K562 (cell line): Measurements from ENCODE around the gene B4GALT5. TPM values are rescaled to one million over a fixed set of nuclear protein-coding genes. Genes with fewer than 3 reads are reported as not detected.

Experiments
- BCOR ChIP-seq: fragments of 450-650 bp; IDR thresholded peaks from 2 replicates; pipeline ENCODE4 v1.6.1; 2016
- BHLHE40 ChIP-seq: IDR thresholded peaks from 2 replicates; pipeline ENCODE4 v1.6.1; 2011; ENCODE audit warnings: low read length, improper control_type of control experiment
- BRF1 ChIP-seq: IDR thresholded peaks from 3 replicates; pipeline ENCODE4 v1.6.1; 2011; ENCODE audit warnings: borderline replicate concordance, mild to moderate bottlenecking; ENCODE audit not compliant: insufficient read length; ENCODE audit errors: extremely low read depth
- CREM ChIP-seq: IDR thresholded peaks from 2 replicates; pipeline ENCODE4 v1.6.1; 2014; ENCODE audit warnings: antibody characterized with exemption, low read depth
- EGR1 ChIP-seq: fragments of 450-650 bp; conservative IDR thresholded peaks from 2 replicates; pipeline ENCODE4 v1.6.1; 2017; ENCODE audit warnings: mild to moderate bottlenecking
- ILK ChIP-seq: fragments of 450-650 bp; IDR thresholded peaks from 2 replicates; pipeline ENCODE4 v1.6.1; 2016; ENCODE audit warnings: missing genetic modification characterization, low read depth, mild to moderate bottlenecking, missing compliant biosample characterization, moderate library complexity, borderline replicate concordance
- LARP7 ChIP-seq: fragments of 450-650 bp; IDR thresholded peaks from 2 replicates; pipeline ENCODE4 v1.6.1; 2016
- PPARD ChIP-seq: fragments of 250-450 bp; sonication (Bioruptor Pico); IDR thresholded peaks from 2 replicates; pipeline ENCODE4 v1.8.0; 2022; ENCODE audit warnings: inconsistent platforms, mild to moderate bottlenecking, moderate library complexity
- PTTG1 ChIP-seq: fragments of 450-650 bp; IDR thresholded peaks from 2 replicates; pipeline ENCODE4 v1.6.1; 2016; ENCODE audit warnings: low read depth, mild to moderate bottlenecking, missing genetic modification characterization, missing compliant biosample characterization
- TAF1 ChIP-seq: IDR thresholded peaks from 2 replicates; pipeline ENCODE4 v1.6.1; 2011; ENCODE audit warnings: mild to moderate bottlenecking, low read length, moderate library complexity; ENCODE audit not compliant: insufficient read depth, control insufficient read depth, severe bottlenecking; ENCODE audit errors: extremely low read depth
- ZBTB7A ChIP-seq: IDR thresholded peaks from 2 replicates; pipeline ENCODE4 v1.6.1; 2011; ENCODE audit warnings: low read depth, mild to moderate bottlenecking, low read length, moderate library complexity, borderline replicate concordance; ENCODE audit not compliant: control insufficient read depth
- ZNF518B ChIP-seq: fragments of 250-450 bp; sonication (Bioruptor Pico); IDR thresholded peaks from 2 replicates; pipeline ENCODE4 v1.5.0; 2021; ENCODE audit warnings: mild to moderate bottlenecking, moderate library complexity
- ZNF655 ChIP-seq: fragments of 250-450 bp; sonication (Bioruptor Pico); IDR thresholded peaks from 2 replicates; pipeline ENCODE4 v1.5.0; 2021
- ZNF780A ChIP-seq: fragments of 250-450 bp; sonication (Bioruptor Pico); IDR thresholded peaks from 2 replicates; pipeline ENCODE4 v1.5.0; 2021; ENCODE audit warnings: mild to moderate bottlenecking
- polyA plus RNA-seq, 8 experiments: library from polyadenylated mRNA; depleted of rRNA in 4 of 8; stranded (reverse) in 5 of 8; unstranded in 3 of 8; fragments of >200 nt; fragmentation: Nextera tagmentation in 2 of 8; fragmentation: Illumina TruSeq in 1 of 8; extraction: Ambion mirVana in 2 of 8; extraction: Trizol in 1 of 8; gene quantifications; 2 replicates each; pipeline versions ENCODE4 v1.2.1 to v1.2.3, GENCODE V29; 2011 to 2014; ENCODE audit warnings: inconsistent platforms in 1 of 8, missing spikeins in 1 of 8
- total RNA-seq, 7 experiments: library from RNA; depleted of rRNA in 6 of 7; stranded (reverse); fragments of >200 nt in 6 of 7; fragmentation: Illumina TruSeq in 2 of 7; extraction: Trizol in 2 of 7; gene quantifications; 2 replicates each; pipeline versions ENCODE4 v1.2.1 to v1.2.3, GENCODE V29; 2011 to 2021; ENCODE audit warnings: low replicate concordance in 1 of 7
- TF ChIP-seq, protein P1 (sequence below), 2 experiments: fragments of 450-650 bp; IDR thresholded peaks; 2 replicates each; pipeline ENCODE4 v1.6.1; 2016; ENCODE audit warnings: mild to moderate bottlenecking in 2 of 2, borderline replicate concordance in 1 of 2, low read depth in 1 of 2, moderate library complexity in 1 of 2

The B4GALT5 gene
- total and polyA plus RNA-seq, 9 of the 15 experiments (the other 6 are each of a cell fraction or from before 2014, with no cell fraction given), result 8.5 to 32.6 (median 23.4) TPM

DNA sequence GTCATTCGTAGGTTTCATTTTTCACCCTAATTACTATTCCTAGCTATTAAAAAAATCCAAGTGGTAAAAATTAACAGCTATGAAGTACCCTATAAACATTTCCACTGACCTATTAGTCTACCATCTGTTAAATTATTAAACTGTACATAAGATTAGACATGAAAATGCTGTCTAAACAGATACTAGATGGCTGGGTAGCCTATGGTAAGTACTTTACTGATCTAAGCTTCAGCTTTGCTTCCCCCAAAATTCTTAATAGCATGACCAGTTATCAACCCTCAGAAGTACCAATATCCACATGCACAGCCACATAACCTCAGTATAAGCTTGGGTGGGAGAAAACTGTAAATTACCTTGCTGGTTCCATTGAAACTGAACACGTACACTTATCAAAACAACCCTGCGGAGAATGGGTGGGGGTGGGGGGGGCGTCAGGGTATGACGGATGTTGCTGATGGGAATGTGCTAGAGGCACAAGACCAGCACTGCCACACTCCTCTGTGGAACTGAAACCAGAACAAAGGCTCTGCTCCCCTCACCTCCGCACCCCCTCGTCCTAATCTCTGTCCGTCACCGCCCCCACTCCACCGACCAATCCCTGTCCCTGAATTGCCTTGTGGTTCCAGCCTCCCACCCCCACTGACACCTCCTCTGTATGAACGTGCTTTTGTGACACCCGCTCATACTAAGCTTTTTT lies 45.3 kb downstream of the B4GALT5 start (continued):
- no peak for TF ChIP-seq BRF1
- no peak for TF ChIP-seq ZNF780A (CRISPR knock-in tag)
- no peak for TF ChIP-seq PPARD (CRISPR knock-in tag)
- TF ChIP-seq, protein P1, sequence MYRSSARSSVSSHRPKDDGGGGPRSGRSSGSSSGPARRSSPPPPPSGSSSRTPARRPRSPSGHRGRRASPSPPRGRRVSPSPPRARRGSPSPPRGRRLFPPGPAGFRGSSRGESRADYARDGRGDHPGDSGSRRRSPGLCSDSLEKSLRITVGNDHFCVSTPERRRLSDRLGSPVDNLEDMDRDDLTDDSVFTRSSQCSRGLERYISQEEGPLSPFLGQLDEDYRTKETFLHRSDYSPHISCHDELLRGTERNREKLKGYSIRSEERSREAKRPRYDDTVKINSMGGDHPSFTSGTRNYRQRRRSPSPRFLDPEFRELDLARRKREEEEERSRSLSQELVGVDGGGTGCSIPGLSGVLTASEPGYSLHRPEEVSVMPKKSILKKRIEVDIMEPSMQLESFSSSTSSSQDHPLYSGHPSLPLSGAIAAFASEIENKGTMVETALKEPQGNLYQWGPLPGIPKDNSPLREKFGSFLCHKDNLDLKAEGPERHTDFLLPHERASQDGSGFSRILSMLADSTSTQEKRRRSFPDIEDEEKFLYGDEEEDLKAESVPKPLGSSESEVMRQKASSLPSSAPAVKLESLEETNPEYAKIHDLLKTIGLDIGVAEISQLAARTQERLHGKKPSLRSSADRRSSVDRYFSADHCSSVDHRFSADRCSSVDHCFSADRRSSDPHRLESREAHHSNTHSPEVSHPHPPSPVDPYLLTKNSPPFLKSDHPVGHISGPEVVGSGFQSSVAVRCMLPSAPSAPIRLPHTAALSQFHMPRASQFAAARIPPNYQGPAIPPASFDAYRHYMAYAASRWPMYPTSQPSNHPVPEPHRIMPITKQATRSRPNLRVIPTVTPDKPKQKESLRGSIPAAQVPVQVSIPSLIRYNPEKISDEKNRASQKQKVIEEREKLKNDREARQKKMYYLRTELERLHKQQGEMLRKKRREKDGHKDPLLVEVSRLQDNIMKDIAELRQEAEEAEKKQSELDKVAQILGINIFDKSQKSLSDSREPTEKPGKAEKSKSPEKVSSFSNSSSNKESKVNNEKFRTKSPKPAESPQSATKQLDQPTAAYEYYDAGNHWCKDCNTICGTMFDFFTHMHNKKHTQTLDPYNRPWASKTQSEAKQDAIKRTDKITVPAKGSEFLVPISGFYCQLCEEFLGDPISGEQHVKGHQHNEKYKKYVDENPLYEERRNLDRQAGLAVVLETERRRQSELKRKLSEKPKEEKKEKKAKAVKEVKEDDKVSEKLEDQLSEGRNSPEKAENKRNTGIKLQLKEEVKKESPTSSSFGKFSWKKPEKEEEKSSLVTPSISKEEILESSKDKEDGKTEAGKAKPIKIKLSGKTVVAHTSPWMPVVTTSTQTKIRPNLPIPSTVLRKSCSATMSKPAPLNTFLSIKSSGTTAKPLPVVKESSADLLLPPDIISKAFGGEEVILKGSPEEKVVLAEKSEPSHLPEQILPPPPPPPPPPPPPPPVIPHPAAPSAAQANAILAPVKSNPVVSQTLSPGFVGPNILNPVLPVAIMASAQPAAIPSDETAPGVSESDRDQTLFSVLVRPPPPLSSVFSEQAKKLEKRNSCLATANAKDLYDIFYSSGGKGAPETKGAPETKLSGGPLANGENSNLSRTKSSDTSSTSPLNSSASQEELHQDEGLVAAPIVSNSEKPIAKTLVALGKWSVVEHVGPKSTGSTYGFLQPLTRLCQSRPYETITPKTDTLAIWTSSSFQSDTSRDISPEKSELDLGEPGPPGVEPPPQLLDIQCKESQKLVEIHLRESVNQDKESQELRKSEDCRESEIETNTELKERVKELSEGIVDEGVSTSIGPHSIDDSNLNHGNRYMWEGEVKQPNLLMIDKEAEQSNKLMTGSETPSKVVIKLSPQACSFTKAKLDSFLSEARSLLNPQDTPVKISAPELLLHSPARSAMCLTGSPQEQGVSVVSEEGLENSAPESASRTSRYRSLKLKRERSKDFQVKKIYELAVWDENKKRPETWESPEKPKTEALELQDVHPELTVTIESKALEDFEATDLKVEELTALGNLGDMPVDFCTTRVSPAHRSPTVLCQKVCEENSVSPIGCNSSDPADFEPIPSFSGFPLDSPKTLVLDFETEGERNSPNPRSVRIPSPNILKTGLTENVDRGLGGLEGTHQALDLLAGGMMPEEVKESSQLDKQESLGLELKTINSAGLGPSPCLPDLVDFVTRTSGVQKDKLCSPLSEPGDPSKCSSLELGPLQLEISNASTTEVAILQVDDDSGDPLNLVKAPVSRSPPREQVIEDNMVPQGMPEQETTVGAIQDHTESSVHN (IDR thresholded peaks at IDR 0.05; ENCODE audit: borderline replicate concordance in 1 of 2, low read depth in 1 of 2), result no peak
- TF ChIP-seq ILK (tag), result no peak
- TF ChIP-seq TAF1, result peak; percentile 43
- TF ChIP-seq ZBTB7A, result peak; percentile 30; the same call in 1 of the 2 replicates
- TF ChIP-seq BCOR, result no peak
- TF ChIP-seq ZNF655 (CRISPR knock-in tag), result no peak
- TF ChIP-seq LARP7, result no peak
- peak; percentile 53; the same call in 1 of the 2 replicates for TF ChIP-seq CREM
- TF ChIP-seq ZNF518B (CRISPR knock-in tag), result no peak
- TF ChIP-seq PTTG1 (tag), result no peak
- TF ChIP-seq EGR1, result peak; percentile 93
- peak; percentile 59 for TF ChIP-seq BHLHE40
